ENCODE measurements around the gene SPON2. TPM values are rescaled to one million over a fixed set of nuclear protein-coding genes. Genes with fewer than 3 reads are reported as not detected.

SPON2 gene
- total and polyA plus RNA-seq, 2 of the 4 experiments (the other 2 are of a cell fraction) = 21.1 to 177 TPM

DNA sequence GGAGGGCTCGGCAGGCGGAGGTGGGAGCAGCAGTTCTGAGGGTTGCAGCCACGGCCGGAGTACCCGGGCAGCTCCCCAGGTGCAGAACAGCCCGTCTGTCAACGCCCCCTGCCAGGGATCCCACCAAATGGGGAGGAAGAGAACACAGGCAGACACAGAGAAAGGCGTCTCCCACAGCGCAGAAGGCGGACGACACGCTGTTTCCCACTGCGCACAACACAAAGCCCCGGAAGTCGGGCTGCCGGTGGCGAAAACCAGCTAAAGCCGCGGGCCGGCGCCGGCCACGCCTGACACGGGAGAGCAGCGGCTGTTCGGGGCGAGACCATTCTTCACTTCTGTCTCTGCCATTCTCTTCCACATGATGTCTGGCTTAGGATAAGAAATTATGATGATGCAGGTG lies 45.0 kb upstream of the SPON2 start:
- Histone ChIP-seq H3K36me3 (ENCODE audit: control insufficient read depth, insufficient read depth, low read length) (peaks cover 73% of the 10 kb centered on the region), H2BK20ac (ENCODE audit: low read depth, low read length) (no peak overlapping the region), H3K27ac (ENCODE audit: insufficient read depth, low read length) (no peak overlapping the region), H4K8ac (ENCODE audit: low read depth in 2 of 2, low read length in 2 of 2) (no peak overlapping the region), H3K4ac (ENCODE audit: low read depth, low read length) (no peak overlapping the region), H3K23ac (ENCODE audit: low read depth, low read length) (no peak overlapping the region), H4K5ac (ENCODE audit: low read depth, low read length) (no peak overlapping the region), H3K14ac (replicated peaks; ENCODE audit: low read depth, low read length) (no peak overlapping the region), H3K79me1 (ENCODE audit: low read depth in 1 of 2, low read length in 2 of 2) (peaks cover 17 to 59% of the 10 kb centered on the region in 2 experiments), H3K4me3 (ENCODE audit: insufficient read depth, low read depth, low read length) (no peak overlapping the region), H3K56ac (ENCODE audit: extremely low read depth, insufficient read depth, low read length) (no peak overlapping the region), H3K9ac (ENCODE audit: low read depth, low read length) (no peak overlapping the region), H2BK15ac (ENCODE audit: low read depth, low read length) (no peak overlapping the region), H3K9me3 (ENCODE audit: control insufficient read depth, insufficient read depth, low read length) (no peaks in the 10 kb centered on the region), H2BK5ac (ENCODE audit: low read depth, low read length, poor library complexity, severe bottlenecking) (no peak overlapping the region), H3K27me3 (ENCODE audit: control insufficient read depth, insufficient read depth, low read length) (no peaks in the 10 kb centered on the region), H4K20me1 (ENCODE audit: insufficient read depth, low read length) (no peaks in the 10 kb centered on the region; the same call in none of the 2 replicates), H2AFZ (replicated peaks; ENCODE audit: low read length, poor library complexity) (no peak overlapping the region), H3K4me1 (ENCODE audit: control insufficient read depth, insufficient read depth, low read length) (peaks cover 3% of the 10 kb centered on the region), H2BK120ac (ENCODE audit: low read depth, low read length) (no peak overlapping the region), H2AK9ac (replicated peaks; ENCODE audit: low read depth, low read length, poor library complexity) (no peak overlapping the region), H4K91ac (ENCODE audit: insufficient read depth, low read depth, low read length) (no peak overlapping the region), H3K9me1 (ENCODE audit: insufficient read depth, low read length) (peaks cover 7% of the 10 kb centered on the region; the same call in 1 of the 2 replicates), H3K4me2 (ENCODE audit: low read depth, low read length) (no peak overlapping the region), H2AK5ac (ENCODE audit: low read depth, low read length) (no peak overlapping the region), H3K18ac (ENCODE audit: low read depth, low read length) (no peak overlapping the region)
- DNase-seq (no peak), ATAC-seq (ENCODE audit: low read depth) (no peak)
- WGBS, 2 experiments (ENCODE audit: extremely low coverage in 2 of 2, insufficient read length in 1 of 2) = 87% methylated on average over 12 of the region's 27 CpGs; no CpG with 5 or more reads in 1 of the 2 experiments
- intact Hi-C loops (cut with micrococcal nuclease) (no loop called here), dilution Hi-C loops (cut with HindIII; ENCODE audit: low sequenced_read_pairs, unreplicated experiment) (no loop called here), in situ Hi-C loops (cut with MboI; ENCODE audit: low sequenced_read_pairs) (no loop called here)
- POLR2A ChIA-PET (ENCODE audit: unreplicated experiment) = no interaction called here
- no TSS peak for BruUV-seq (replicated peaks)
- TF ChIP-seq FOS (IDR thresholded peaks at IDR 0.05; ENCODE audit: low read depth, low read length) (no peak), MAZ (IDR thresholded peaks at IDR 0.05; ENCODE audit: borderline replicate concordance, low read depth, low read length) (no peak), CEBPB (IDR thresholded peaks at IDR 0.05; ENCODE audit: low read depth, low read length) (no peak), RCOR1 (IDR thresholded peaks at IDR 0.05; ENCODE audit: insufficient replicate concordance, low read length) (no peak), MAFK (IDR thresholded peaks at IDR 0.05; ENCODE audit: low read depth, low read length) (no peak), POLR2A (IDR thresholded peaks at IDR 0.05; ENCODE audit: low read depth, low read length) (no peak), MXI1 (IDR thresholded peaks at IDR 0.05; ENCODE audit: borderline replicate concordance, low read depth, low read length) (no peak), RFX5 (IDR thresholded peaks at IDR 0.05; ENCODE audit: low read depth, low read length) (no peak), ELK1 (IDR thresholded peaks at IDR 0.05; ENCODE audit: borderline replicate concordance, low read depth, low read length) (no peak), USF2 (IDR thresholded peaks at IDR 0.05; ENCODE audit: low read depth, low read length) (no peak), SMC3 (IDR thresholded peaks at IDR 0.05; ENCODE audit: low read depth, low read length) (no peak), RAD21 (IDR thresholded peaks at IDR 0.05; ENCODE audit: low read length) (no peak), NFE2L2 (IDR thresholded peaks at IDR 0.05; ENCODE audit: low read depth, low read length) (no peak), CHD1 (IDR thresholded peaks at IDR 0.05; ENCODE audit: low read depth, low read length) (no peak), BHLHE40 (IDR thresholded peaks at IDR 0.05; ENCODE audit: low read depth, low read length) (no peak)
- TF ChIP-seq, protein P1, sequence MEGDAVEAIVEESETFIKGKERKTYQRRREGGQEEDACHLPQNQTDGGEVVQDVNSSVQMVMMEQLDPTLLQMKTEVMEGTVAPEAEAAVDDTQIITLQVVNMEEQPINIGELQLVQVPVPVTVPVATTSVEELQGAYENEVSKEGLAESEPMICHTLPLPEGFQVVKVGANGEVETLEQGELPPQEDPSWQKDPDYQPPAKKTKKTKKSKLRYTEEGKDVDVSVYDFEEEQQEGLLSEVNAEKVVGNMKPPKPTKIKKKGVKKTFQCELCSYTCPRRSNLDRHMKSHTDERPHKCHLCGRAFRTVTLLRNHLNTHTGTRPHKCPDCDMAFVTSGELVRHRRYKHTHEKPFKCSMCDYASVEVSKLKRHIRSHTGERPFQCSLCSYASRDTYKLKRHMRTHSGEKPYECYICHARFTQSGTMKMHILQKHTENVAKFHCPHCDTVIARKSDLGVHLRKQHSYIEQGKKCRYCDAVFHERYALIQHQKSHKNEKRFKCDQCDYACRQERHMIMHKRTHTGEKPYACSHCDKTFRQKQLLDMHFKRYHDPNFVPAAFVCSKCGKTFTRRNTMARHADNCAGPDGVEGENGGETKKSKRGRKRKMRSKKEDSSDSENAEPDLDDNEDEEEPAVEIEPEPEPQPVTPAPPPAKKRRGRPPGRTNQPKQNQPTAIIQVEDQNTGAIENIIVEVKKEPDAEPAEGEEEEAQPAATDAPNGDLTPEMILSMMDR (conservative IDR thresholded peaks at IDR 0.05; ENCODE audit: low read depth, low read length) = no peak
- CTCF ChIA-PET = no interaction called here

Data from IMR-90 (cell line).